ENCODE data around the gene JAKMIP1.

The JAKMIP1 gene

DNA sequence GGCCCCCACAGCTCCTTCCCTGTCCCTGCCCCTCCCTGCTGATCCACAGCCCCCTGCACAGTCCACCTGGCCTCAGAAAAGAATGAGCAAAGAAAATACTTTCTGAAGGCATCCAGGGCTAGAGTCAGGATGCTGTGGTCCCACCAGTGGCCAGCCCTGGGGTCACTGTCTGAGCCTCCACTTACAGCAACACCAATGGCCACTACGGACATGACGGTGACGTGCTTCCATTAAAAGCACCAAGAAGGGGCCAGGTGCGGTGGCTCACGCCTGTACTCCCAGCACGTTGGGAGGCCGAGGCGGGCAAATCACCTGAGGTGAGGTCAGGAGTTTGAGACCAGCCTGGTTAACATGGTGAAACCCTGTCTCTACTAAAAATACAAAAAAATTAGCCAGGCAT lies 4.0 kb downstream of the JAKMIP1 start:
- Histone ChIP-seq H3K36me3 (ENCODE audit: insufficient read depth, low read length) (no peaks in the 10 kb centered on the region), H3K9me2 (replicated peaks; ENCODE audit: low read depth, low read length) (no peaks in the 10 kb centered on the region)
- TF ChIP-seq EZH2phosphoT487 (IDR thresholded peaks at IDR 0.05; ENCODE audit: borderline replicate concordance), result no peak

DNA sequence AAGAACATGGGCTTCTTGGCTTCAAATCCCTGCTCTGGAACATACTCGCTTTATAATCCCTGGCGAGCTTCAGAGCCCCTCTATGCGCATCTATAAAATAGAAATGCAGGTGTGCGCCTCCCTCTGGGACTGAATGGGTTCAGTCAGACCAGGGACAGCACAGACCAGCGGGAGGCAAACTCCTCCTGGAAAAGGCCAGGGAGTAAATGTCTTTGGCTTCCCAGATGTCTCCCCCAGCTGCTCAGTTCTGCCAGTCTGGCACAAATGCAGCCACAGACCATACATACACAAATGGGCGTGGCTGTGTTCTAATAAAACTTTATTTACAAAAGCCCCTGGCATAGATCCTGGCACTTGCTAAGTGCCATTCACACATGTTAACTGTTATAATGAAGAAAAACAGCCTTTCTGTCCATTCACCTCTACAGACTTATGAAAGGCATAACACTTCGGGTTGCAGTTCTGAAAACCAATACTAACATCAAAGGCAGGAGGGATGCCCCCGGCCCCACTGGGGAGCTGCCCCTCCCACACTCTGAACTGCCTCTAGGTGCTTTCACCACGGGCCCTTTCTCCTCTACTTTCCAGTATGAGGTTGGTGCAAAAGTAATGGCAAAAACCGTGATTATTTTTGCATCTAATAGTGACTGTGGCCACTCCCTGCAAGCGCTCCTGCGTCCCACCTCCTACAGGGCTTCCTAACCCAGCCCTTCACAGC lies 4.6 kb downstream of the JAKMIP1 start:
- no peaks in the 10 kb centered on the region for H3K27me3 ChIP-seq (ENCODE audit: insufficient read depth, low read length, poor library complexity, severe bottlenecking)
- no peaks in the 10 kb centered on the region for H3K36me3 ChIP-seq (ENCODE audit: insufficient read depth, low read length)
- H3K9me3 ChIP-seq (ENCODE audit: insufficient read depth, low read depth, low read length), result no peaks in the 10 kb centered on the region
- H4K20me1 ChIP-seq (ENCODE audit: insufficient read depth, low read length, poor library complexity, severe bottlenecking), result no peaks in the 10 kb centered on the region
- no peak overlapping the region for H3K4me2 ChIP-seq (ENCODE audit: low read depth, low read length, poor library complexity, severe bottlenecking)
- H3F3A ChIP-seq (ENCODE audit: low read depth), result no peaks in the 10 kb centered on the region
- H3K4me3 ChIP-seq (ENCODE audit: low read length, poor library complexity, severe bottlenecking), result no peak overlapping the region
- H2AFZ ChIP-seq (ENCODE audit: low read length), result no peak overlapping the region
- no peaks in the 10 kb centered on the region for H3K4me1 ChIP-seq (ENCODE audit: insufficient read depth, low read length, poor library complexity, severe bottlenecking)
- TF ChIP-seq, protein P1, sequence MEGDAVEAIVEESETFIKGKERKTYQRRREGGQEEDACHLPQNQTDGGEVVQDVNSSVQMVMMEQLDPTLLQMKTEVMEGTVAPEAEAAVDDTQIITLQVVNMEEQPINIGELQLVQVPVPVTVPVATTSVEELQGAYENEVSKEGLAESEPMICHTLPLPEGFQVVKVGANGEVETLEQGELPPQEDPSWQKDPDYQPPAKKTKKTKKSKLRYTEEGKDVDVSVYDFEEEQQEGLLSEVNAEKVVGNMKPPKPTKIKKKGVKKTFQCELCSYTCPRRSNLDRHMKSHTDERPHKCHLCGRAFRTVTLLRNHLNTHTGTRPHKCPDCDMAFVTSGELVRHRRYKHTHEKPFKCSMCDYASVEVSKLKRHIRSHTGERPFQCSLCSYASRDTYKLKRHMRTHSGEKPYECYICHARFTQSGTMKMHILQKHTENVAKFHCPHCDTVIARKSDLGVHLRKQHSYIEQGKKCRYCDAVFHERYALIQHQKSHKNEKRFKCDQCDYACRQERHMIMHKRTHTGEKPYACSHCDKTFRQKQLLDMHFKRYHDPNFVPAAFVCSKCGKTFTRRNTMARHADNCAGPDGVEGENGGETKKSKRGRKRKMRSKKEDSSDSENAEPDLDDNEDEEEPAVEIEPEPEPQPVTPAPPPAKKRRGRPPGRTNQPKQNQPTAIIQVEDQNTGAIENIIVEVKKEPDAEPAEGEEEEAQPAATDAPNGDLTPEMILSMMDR (conservative IDR thresholded peaks at IDR 0.05; ENCODE audit: low read length), result no peak
- no peak for TF ChIP-seq EZH2phosphoT487 (IDR thresholded peaks at IDR 0.05; ENCODE audit: borderline replicate concordance)
- no peaks in the 10 kb centered on the region for H3K9me2 ChIP-seq (replicated peaks; ENCODE audit: low read depth, low read length)
- H3K9ac ChIP-seq (ENCODE audit: low read depth, low read length, poor library complexity, severe bottlenecking), result no peak overlapping the region
- no peaks in the 10 kb centered on the region for H3K79me2 ChIP-seq (ENCODE audit: insufficient read depth, low read length)

More for the DNA sequence above, 4.0 kb downstream of the JAKMIP1 start:
- no peaks in the 10 kb centered on the region for H3K79me2 ChIP-seq (ENCODE audit: insufficient read depth, low read length)
- no peaks in the 10 kb centered on the region for H3K9me3 ChIP-seq (ENCODE audit: insufficient read depth, low read depth, low read length)
- no peaks in the 10 kb centered on the region for H3K4me1 ChIP-seq (ENCODE audit: insufficient read depth, low read length, poor library complexity, severe bottlenecking)
- no peak overlapping the region for H2AFZ ChIP-seq (ENCODE audit: low read length)
- H3K9ac ChIP-seq (ENCODE audit: low read depth, low read length, poor library complexity, severe bottlenecking), result no peak overlapping the region
- no peaks in the 10 kb centered on the region for H3F3A ChIP-seq (ENCODE audit: low read depth)
- H3K4me3 ChIP-seq (ENCODE audit: low read length, poor library complexity, severe bottlenecking), result no peak overlapping the region
- no peaks in the 10 kb centered on the region for H4K20me1 ChIP-seq (ENCODE audit: insufficient read depth, low read length, poor library complexity, severe bottlenecking)
- H3K4me2 ChIP-seq (ENCODE audit: low read depth, low read length, poor library complexity, severe bottlenecking), result no peak overlapping the region
- no peaks in the 10 kb centered on the region for H3K27me3 ChIP-seq (ENCODE audit: insufficient read depth, low read length, poor library complexity, severe bottlenecking)

DNA sequence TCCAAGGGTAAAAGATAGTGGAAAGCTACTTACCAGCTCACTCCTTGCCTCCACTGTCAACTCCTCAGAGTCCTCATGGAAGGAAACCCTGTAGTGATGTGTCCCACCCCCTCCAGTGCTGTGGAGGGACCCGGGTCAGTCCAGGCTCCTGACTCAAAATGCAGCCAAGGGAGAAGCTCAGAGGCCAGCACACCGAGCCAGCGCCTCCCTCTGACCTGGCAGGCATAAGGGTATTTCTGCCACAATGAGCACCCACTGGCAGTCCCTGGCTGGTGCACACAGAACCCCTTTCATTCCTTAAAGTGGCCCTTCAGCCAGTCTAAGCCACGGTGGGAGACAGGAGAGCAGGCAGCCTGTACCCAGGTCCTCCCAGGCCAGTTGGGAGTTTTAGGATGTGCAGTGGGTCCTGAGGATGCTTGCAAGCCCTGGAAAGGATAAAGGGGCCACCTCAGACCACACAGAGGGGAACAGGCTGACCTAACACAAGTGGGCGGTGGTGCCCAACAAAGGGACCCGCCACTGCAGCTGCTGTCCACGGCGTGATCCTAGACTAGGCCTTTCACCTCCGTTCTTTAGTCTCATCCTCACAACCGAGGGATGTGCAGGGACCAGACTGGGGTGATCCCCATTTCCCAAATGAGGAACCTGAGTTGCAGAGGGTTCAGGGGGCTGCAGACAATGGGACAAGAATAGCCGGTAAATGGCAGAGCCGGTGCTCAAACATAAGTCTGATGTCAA lies 5.7 kb downstream of the JAKMIP1 start:
- TF ChIP-seq, protein P1 (conservative IDR thresholded peaks at IDR 0.05; ENCODE audit: low read length), result no peak
- no peak for TF ChIP-seq EZH2phosphoT487 (IDR thresholded peaks at IDR 0.05; ENCODE audit: borderline replicate concordance)
- Histone ChIP-seq H3F3A (ENCODE audit: low read depth) (no peaks in the 10 kb centered on the region), H3K36me3 (ENCODE audit: insufficient read depth, low read length) (no peaks in the 10 kb centered on the region), H2AFZ (ENCODE audit: low read length) (no peak overlapping the region), H3K27me3 (ENCODE audit: insufficient read depth, low read length, poor library complexity, severe bottlenecking) (no peaks in the 10 kb centered on the region), H3K79me2 (ENCODE audit: insufficient read depth, low read length) (no peaks in the 10 kb centered on the region), H3K4me3 (ENCODE audit: low read length, poor library complexity, severe bottlenecking) (no peak overlapping the region), H3K4me2 (ENCODE audit: low read depth, low read length, poor library complexity, severe bottlenecking) (no peak overlapping the region), H3K4me1 (ENCODE audit: insufficient read depth, low read length, poor library complexity, severe bottlenecking) (no peaks in the 10 kb centered on the region), H4K20me1 (ENCODE audit: insufficient read depth, low read length, poor library complexity, severe bottlenecking) (no peaks in the 10 kb centered on the region), H3K9me2 (replicated peaks; ENCODE audit: low read depth, low read length) (no peaks in the 10 kb centered on the region), H3K9me3 (ENCODE audit: insufficient read depth, low read depth, low read length) (no peaks in the 10 kb centered on the region), H3K9ac (ENCODE audit: low read depth, low read length, poor library complexity, severe bottlenecking) (no peak overlapping the region)

All from Loucy (cell line).